GM13977 (cell line): ENCODE data around the gene PUDP.

Source experiments
- DNase-seq: peaks from one replicate; pipeline ENCODE4 v3.0.0; 2012; ENCODE audit warnings: low spot score
- in situ Hi-C: fragments of 300-500 bp; cut with MboI; formaldehyde crosslinking; loops from one replicate; pipeline ENCODE4 v1.12.0; 2022; ENCODE audit warnings: low sequenced_read_pairs, low pct_unique_long_range_greater_than_20kb, mixed read lengths, inconsistent platforms; ENCODE audit not compliant: unreplicated experiment
- TF ChIP-seq, protein P1 (sequence below): IDR thresholded peaks from 2 replicates; pipeline ENCODE4 v1.5.1; 2012; ENCODE audit warnings: mild to moderate bottlenecking, control low read depth; ENCODE audit not compliant: insufficient read depth; ENCODE audit errors: extremely low read depth, missing control alignments

The PUDP gene

GRCh38 chrX:7131621-7132020, 16.3 kb downstream of the PUDP start:
- TF ChIP-seq, protein P1, sequence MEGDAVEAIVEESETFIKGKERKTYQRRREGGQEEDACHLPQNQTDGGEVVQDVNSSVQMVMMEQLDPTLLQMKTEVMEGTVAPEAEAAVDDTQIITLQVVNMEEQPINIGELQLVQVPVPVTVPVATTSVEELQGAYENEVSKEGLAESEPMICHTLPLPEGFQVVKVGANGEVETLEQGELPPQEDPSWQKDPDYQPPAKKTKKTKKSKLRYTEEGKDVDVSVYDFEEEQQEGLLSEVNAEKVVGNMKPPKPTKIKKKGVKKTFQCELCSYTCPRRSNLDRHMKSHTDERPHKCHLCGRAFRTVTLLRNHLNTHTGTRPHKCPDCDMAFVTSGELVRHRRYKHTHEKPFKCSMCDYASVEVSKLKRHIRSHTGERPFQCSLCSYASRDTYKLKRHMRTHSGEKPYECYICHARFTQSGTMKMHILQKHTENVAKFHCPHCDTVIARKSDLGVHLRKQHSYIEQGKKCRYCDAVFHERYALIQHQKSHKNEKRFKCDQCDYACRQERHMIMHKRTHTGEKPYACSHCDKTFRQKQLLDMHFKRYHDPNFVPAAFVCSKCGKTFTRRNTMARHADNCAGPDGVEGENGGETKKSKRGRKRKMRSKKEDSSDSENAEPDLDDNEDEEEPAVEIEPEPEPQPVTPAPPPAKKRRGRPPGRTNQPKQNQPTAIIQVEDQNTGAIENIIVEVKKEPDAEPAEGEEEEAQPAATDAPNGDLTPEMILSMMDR = no peak
- in situ Hi-C loops = loop anchor here (25.0 kb wide), 1 partner anchor 456 kb away; no protein-coding TSS in a partner anchor
- DNase-seq = no peak

GRCh38 chrX:7127056-7127455, 20.9 kb downstream of the PUDP start:
- in situ Hi-C loops = loop anchor here (25.0 kb wide), 1 partner anchor 460 kb away; no protein-coding TSS in a partner anchor
- TF ChIP-seq, protein P1 = no peak
- no peak for DNase-seq

- no peak for DNase-seq
- in situ Hi-C loops = loop anchor here (25.0 kb wide), 1 partner anchor 816 kb away; the partner anchor contains the start of gene PNPLA4
- TF ChIP-seq, protein P1 = no peak
These were observed 27.1 kb downstream of the PUDP start for GRCh38 chrX:7120878-7121219.

DNA sequence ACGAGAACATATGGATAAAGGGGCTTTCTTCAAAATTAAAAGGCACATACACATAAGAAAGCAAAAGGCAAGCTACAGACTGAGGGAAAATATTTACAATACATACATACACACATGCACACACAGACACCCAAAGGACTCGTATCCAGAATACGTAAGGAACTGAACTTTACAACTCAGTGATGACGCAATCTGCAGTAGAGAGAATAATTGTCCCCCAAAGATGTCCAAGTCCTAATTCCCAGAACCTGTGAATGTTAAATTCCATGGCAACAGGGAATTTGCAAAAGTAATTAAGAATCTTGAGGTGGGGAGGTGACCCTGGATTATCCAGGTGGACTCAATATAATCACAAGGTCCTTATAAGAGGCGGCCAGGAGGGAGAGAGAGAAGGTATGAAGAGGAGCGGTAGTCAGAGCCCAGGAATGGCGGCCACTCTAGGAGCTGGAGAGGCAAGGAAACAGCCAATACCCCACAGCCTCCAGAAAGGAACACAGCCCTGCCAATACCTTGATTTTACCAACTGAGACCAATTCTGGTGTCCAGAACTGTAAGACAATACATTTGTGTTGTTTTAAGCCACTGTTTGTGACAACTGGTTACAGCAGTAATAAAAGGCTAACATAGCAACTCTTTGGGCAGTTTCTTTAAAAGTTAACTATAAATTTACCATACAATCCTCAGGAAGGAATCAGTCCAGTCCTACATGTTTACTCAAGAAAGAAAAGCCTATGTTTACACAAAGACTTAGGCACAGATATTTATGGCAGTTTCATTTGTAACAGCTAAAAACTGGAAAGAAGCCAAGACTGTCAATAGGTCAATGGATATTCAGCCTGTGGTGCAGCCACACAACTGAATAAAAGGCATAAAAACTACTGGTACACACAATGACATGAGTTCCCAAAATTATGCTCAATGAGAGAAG, 27.7 kb downstream of the PUDP start:
- in situ Hi-C loops = loop anchor here (25.0 kb wide), 1 partner anchor 817 kb away; the partner anchor contains the start of gene PNPLA4
- TF ChIP-seq, protein P1 = no peak
- no peak for DNase-seq

DNA sequence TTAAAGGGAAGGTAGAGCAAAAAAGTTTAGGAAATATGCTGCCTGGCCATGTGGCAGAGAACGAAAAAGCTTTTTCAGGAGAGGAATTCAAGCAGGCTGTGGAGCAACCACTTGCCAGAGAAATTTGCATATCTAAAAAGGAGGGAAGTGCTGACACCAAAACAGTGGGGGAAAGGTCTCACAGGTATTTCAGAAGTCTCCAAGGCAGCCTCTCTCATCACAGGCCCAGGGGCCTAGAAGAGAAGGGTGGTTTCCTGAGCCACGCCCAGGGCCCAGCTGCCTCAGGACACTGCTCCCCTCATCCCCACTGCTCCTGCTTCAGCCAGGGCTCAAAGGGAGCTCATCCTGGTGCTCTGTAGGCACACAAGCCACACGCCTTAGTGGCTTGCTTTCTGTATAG, 30.4 kb downstream of the PUDP start:
- TF ChIP-seq, protein P1 = no peak
- DNase-seq = no peak
- in situ Hi-C loops = loop anchor here (25.0 kb wide), 1 partner anchor 820 kb away; the partner anchor contains the start of gene PNPLA4

DNA sequence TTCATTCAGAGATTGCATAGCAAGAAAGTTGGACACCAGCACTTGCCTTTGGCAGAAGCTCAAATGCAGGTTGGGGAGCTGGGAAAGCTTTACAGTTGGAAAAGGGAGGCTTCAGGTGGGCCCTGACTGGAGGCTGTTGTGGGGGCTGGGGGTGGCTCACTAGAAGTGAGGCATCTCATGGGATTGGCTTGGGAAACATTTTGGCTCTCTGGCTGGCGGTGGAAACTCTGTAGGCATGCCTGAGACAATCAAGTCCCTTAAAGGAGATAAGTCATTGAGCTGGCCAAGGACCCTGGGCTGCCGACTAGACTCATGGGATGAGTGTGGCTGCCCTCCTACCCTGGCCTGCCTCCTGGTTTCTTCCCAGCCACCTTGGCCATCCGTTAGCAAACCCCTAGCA, 31.9 kb downstream of the PUDP start:
- DNase-seq = no peak
- in situ Hi-C loops = loop anchor here (25.0 kb wide), 1 partner anchor 821 kb away; the partner anchor contains the start of gene PNPLA4
- TF ChIP-seq, protein P1 = no peak
